Measurements from ENCODE around the gene TUBA4B. TPM values are rescaled to one million over a fixed set of nuclear protein-coding genes. Genes with fewer than 3 reads are reported as not detected.

The TUBA4B gene
- polyA plus RNA-seq, 1 donor: 0.31 TPM

DNA sequence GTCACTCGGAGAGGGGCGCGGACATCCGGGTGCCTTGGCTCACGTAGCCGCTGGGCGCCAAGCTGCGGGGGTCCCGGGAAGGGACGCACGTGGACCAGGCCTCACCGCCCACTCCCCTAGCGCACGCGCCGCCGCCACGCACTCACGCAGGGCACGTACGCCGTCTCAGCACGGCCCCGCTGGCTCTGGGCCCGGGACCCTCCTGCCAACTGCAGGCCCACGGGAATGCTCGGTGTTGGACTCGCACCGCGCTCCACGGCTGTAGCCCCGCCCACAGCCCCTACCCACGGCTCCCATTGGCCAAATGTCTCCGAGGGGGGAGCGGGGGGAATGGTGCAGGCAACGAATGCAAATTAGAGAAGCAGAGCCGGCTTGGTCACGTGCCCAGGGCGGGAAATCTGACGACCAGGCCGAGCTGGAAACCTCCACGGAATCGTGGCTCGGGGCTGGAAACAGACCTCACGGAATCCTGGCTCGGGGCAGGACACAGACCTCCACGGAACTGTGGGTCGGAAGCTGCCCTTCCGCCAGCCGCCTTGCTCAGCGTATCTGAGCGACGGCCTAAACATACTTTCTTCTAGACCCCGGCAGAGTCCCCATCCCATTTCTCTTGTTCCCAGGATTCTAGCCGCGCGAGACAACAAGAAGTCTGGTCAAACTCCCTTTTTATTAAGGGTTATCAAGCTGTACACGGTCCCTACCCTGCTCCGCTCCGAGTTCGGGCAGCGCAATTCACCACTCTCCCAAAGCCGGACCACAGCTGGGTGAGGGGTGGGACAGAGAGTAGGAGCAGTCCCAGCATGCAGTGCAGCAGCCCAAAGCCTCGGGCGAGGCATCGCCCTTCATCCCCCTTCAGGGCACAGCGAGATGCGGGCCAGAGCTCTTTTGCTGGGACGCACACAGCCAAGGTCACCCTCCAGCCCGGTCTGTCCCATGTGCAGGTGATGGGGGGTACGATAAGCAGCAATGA, 34.0 kb upstream of the TUBA4B start, which contains the start of gene ABCB6:
ABCB6 (minus strand) TSS at position 227 of the 970 bp plus-strand sequence. CDS start 285 bp downstream, outside the sequence.
- peak; percentile 97 for DNase-seq

- no peak for DNase-seq
Observed at GRCh38 chr2:219219784-219220532, 33.1 kb upstream of the TUBA4B start.

- no peak for DNase-seq
Observed at GRCh38 chr2:219220652-219221402, 32.2 kb upstream of the TUBA4B start.

- DNase-seq: no peak
Observed at GRCh38 chr2:219221957-219222518, 31.0 kb upstream of the TUBA4B start.

DNA sequence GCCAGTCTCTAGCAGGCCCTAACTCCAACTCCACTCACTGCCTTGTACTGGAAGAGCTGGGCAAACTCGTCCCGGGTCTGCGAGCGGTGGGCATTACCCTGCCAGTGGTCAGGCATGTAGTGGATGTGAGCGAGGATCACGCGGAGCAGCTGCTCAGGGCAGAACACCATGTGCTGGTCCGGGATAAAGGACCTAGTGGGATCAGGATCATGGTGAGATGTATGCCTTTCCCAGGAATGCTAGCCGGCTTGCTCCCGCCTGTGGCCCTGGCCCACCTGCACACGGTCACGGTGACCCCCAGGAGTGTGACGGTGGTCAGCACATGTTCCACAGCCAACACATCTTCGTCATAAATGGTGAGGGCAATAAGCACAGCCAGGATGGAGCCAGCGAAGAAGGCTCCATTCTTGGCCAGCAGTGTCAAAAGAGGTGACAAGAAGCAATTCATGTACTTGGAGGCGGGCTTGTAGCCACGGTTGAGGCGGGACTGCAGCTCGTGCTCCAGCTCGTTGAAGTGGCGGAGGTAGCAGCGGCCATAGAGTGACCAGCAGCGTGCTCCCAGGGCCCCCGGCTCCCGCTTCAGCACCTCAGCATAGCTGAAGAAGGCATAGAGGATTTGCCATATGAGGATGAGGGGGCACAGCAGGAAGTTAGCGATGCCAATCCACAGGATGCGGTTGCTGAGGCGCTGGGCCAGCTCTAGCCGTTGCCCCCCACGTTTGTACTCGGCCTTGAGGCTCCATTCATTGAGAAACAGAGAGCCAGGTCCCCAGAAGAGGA, 29.0 kb upstream of the TUBA4B start:
- no peak for DNase-seq

- no peak for DNase-seq
Observed at GRCh38 chr2:219225350-219225749, 27.7 kb upstream of the TUBA4B start.

- DNase-seq: no peak
Observed at GRCh38 chr2:219228041-219228910, 24.8 kb upstream of the TUBA4B start.

DNA sequence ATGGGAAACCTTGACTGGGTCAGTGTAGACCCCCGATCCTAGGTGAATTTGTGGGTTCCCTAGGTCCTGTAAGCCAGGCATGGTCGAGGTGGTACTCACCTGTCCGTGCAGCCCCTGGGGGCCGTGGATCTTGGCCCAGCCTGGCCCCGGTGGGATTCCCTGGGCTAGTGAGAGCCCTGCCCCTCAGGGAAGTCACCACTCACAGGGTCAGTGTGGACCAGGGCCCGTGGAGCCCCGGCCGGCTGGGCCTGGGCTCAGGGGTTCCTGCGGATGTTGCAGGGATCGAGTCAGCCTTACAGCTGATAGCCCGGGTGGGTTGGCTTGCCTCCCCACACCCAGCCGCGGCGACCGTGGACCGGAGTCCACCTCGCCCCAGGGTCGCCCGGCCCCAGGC, 24.1 kb upstream of the TUBA4B start:
- no peak for DNase-seq

- DNase-seq: peak; percentile 97
Observed at GRCh38 chr2:219229305-219230058, 23.6 kb upstream of the TUBA4B start, which contains the start of the genes ANKZF1 and ATG9A. Gene ANKZF1, plus strand, starts transcription at chr2:219229806. Its CDS starts 452 bp downstream, at chr2:219230258. Gene ATG9A, minus strand, starts transcription at chr2:219229636. Its CDS starts 1,612 bp downstream, at chr2:219228024.

- no peak for DNase-seq
Observed at GRCh38 chr2:219230059-219230540, 22.9 kb upstream of the TUBA4B start.

DNA sequence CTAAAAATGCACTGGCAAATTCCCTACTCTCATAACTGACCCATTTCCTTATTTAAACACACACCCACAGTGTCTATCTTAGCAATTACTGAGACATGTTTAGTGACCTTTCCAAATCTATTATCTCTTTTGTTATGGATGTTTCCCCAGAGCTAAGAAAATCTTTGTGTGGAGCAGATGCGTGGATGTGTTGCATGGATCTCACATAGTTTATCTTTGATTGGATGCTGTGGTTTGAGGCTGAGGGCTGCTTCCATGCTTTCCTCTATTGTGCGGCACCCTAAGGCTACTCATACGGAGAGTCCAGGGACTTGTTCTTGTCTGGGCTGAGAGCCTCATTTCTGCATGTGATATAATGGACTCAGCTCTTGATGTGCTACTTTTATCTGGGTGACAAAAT, 18.7 kb upstream of the TUBA4B start:
- no peak for DNase-seq

DNA sequence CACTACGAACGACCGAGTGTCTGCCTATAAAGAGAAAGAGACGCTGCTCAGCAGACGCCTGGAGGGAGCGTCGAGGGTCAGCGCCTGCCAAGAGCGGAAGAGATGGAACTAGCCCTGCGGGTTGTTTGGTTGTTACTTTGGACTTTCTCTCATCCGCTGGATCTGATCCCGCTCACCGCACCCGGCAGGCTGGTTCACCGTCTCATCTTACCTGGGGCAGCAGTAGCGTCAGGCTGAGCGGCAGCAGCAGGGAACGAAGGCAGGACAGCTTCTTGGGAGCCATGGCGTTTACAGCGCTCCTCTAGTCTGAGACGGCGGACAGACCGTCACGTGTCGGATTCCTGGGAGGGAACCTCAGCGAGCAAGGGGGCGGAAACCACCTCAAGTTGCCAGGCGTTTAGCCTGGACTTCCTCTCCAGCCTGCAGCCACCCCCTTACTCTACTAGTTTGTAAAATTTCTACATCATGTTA, 9.7 kb upstream of the TUBA4B start:
- no peak for DNase-seq

DNA sequence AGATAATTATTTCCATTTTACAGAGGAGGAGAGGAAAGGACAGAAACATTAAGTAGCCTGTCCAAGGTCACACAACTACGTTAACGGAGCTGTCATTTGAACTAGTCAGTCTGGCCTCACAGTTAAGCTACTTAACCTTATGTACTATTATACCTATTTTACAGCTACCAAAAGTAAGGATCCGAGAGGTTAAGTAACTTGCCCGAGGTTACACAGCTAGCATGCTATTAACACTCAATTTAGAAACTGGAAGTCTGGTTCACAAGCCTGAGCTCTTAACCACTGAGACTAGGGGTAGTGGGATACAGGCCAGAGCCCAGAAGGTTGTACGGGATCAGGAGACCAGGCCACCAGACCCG, 8.3 kb upstream of the TUBA4B start:
- DNase-seq: no peak

DNA sequence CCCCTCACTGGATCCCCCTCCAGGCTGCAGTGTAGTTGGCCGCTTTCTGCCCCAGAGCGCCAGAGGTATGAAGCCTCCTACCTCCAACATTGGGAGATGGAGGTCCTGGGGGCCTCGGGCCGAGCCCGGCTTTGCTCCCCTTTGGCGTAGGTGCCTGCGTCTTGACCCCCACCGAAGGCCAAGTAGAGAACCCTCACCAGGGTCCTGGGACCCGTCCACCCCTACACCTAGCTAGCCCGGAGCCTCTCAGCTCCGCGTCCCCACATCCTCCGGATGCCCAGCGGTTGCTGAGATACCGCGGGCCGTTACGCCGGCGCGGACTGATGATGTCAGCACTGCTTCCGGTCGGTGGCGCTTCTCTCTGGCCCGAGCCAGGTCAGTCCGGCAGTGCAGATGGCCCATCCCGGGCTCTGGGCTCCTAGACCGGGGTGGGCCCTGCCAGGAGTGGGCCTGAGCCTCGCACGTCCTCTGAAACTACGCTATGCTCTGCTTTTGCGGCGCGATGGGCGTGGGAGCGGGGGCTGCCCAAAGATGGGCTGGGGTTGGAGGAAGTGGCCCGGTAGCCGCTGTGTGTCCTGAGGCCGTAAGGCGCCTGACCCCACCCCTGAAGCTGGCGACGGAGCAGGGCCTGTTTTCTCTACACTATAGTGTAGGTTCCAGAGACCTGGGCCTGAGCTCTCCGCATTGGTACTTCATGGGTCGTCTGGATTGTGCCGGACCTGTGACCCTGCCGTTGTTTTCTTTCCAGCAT, 7.7 kb upstream of the TUBA4B start, which contains the start of the genes GLB1L and STK16:
GLB1L (minus strand) TSS at position 297 of the 751 bp plus-strand sequence. CDS start 1,871 bp downstream, outside the sequence.
STK16 (plus strand) TSS at position 332 of the 751 bp plus-strand sequence. CDS start 521 bp downstream, outside the sequence.
- DNase-seq: peak; percentile 94

- DNase-seq: no peak
Observed at GRCh38 chr2:219245899-219246230, 7.2 kb upstream of the TUBA4B start.

- DNase-seq: no peak
Observed at GRCh38 chr2:219246559-219246958, 6.5 kb upstream of the TUBA4B start.

- DNase-seq: no peak
Observed at GRCh38 chr2:219247678-219248642, 5.1 kb upstream of the TUBA4B start.
